GM12865 (cell line): Measurements from ENCODE around the gene AQP7.
"Not testable (repeated sequence)": the region's sequence is repeated elsewhere in the genome, so short reads cannot be mapped to it uniquely, and the experiment has no call there.

Source experiments
- DNase-seq: peaks from one replicate; pipeline ENCODE4 v3.0.0; 2010; ENCODE audit warnings: low read depth
- H3K4me3 ChIP-seq: 2 replicates; pipeline ENCODE4 v1.5.1; 2011; ENCODE audit warnings: mild to moderate bottlenecking, low read depth, low read length, control low read depth
- TF ChIP-seq, protein P1 (sequence below): IDR thresholded peaks from 2 replicates; pipeline ENCODE4 v1.5.1; 2011; ENCODE audit warnings: low read length, control low read depth, low read depth, inconsistent platforms; ENCODE audit not compliant: insufficient read depth; ENCODE audit errors: missing control alignments

AQP7 gene

GRCh38 chr9:33425128-33425533 is 22.8 kb upstream of the AQP7 start:
- DNase-seq: no peak
- TF ChIP-seq, protein P1, sequence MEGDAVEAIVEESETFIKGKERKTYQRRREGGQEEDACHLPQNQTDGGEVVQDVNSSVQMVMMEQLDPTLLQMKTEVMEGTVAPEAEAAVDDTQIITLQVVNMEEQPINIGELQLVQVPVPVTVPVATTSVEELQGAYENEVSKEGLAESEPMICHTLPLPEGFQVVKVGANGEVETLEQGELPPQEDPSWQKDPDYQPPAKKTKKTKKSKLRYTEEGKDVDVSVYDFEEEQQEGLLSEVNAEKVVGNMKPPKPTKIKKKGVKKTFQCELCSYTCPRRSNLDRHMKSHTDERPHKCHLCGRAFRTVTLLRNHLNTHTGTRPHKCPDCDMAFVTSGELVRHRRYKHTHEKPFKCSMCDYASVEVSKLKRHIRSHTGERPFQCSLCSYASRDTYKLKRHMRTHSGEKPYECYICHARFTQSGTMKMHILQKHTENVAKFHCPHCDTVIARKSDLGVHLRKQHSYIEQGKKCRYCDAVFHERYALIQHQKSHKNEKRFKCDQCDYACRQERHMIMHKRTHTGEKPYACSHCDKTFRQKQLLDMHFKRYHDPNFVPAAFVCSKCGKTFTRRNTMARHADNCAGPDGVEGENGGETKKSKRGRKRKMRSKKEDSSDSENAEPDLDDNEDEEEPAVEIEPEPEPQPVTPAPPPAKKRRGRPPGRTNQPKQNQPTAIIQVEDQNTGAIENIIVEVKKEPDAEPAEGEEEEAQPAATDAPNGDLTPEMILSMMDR: no peak
- no peak overlapping the region for H3K4me3 ChIP-seq

- not testable (repeated sequence) for DNase-seq, H3K4me3 ChIP-seq
These were observed 22.1 kb upstream of the AQP7 start for GRCh38 chr9:33424492-33424891.

- not testable (repeated sequence) for H3K4me3 ChIP-seq, DNase-seq
These were observed 21.7 kb upstream of the AQP7 start for GRCh38 chr9:33424043-33424442.

- H3K4me3 ChIP-seq: no peak overlapping the region
- DNase-seq: no peak
- TF ChIP-seq, protein P1: no peak
These were observed 17.4 kb upstream of the AQP7 start for GRCh38 chr9:33419708-33420303.

DNA sequence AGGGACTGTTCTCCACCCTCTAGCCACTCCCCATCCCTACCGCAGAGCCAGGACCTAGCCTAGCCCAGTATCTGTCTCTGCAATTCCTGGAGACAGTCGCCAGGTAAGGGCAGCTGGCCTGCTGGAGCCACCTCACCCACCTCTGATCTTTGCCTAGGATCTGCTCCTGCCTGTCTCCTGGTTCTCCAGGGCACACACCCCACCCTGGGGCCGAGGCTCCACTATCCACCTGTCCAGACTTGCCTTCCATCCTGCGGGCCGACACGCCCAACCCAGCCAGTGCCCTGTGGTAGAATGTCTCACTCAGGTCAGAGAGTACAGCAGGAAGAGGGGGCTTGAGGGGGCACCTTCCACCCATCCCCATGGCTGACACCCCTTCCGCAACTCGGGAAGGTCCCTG is 15.7 kb upstream of the AQP7 start:
- no peak for DNase-seq

GRCh38 chr9:33416996-33417395 is 14.6 kb upstream of the AQP7 start:
- no peak overlapping the region for H3K4me3 ChIP-seq
- TF ChIP-seq, protein P1: no peak
- DNase-seq: no peak

More for the DNA sequence above, 15.7 kb upstream of the AQP7 start:
- TF ChIP-seq, protein P1: no peak
- H3K4me3 ChIP-seq: no peak overlapping the region

DNA sequence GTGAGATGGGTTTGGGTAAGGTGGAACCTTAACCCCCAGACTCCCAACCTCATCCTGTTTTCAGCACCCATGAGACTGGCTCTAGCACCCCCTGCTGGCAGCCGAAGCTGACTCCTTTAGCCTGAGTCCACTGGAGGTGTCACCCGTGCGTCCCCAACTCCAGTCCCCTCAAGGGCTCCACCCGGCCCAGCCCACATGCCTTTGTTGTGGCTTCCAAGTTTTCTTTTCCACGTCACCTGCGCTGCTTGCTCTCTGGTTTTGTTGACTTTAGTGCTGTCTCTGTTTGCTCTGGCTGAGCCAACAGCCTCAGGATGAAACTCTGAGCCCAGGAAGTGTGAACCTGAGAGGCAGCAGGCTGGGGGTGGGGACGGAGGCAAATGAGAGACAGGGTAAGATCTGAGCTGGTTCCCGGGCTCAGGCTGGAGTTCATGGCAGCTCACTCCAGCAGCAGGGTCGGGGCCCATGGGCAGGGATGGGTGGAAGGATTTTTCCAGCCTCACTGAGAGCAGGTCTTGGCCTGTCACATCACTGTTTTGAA is 13.2 kb upstream of the AQP7 start:
- H3K4me3 ChIP-seq: no peak overlapping the region
- peak; percentile 76 for DNase-seq
- TF ChIP-seq, protein P1: peak; percentile 85

DNA sequence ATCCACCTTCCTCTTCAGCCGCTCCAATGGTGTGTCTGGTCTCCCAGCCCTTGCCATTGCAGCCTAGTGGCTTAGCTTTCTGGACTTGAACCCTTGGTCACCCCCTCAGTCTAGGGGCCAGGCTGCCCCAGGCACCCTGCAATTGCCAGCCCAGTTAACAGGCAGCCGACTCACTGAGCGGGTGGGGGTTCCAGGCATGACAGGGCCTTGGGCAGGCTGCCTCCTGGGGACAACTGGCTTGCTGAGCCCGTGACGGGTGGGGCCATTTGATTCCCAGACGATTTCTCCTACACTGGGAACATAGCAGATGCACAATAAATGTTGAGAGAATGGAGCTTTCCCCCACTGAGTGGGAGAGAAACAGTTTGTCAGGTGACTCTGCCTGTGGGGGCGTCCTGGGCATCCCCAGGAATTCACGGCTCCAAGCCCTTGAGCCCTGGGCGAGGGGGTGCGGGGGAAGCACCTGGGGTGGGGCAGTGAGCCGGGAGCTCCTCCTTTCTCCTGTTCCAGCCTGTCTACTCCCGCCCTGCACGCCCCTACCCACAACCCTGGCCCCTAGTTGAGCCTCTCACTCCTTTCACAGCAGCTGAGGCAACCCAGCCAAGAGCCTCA is 12.6 kb upstream of the AQP7 start:
- TF ChIP-seq, protein P1: no peak
- no peak for DNase-seq
- H3K4me3 ChIP-seq: no peak overlapping the region
